MM.1S (cell line): Measurements from ENCODE around the gene CDH12.

Experiments
- CTCF ChIP-seq: fragments of 300-600 bp; sonication (generic); IDR thresholded peaks from 2 replicates; pipeline ENCODE4 v1.5.1; 2016; ENCODE audit warnings: antibody characterized with exemption, low read length, mixed read lengths
- EZH2 ChIP-seq: fragments of 300-600 bp; sonication (generic); optimal IDR thresholded peaks from 2 replicates; pipeline ENCODE3; 2017; ENCODE audit warnings: low read depth, mild to moderate bottlenecking, antibody characterized with exemption, low read length, mixed read lengths
- EZH2phosphoT487 ChIP-seq: fragments of 300-600 bp; sonication (generic); IDR thresholded peaks from 2 replicates; pipeline ENCODE4 v1.6.1; 2018; ENCODE audit warnings: antibody characterized with exemption, low read length

GRCh38 chr5:22023784-22024183, 829.4 kb downstream of the CDH12 start:
- no peak for TF ChIP-seq CTCF
- no peak for TF ChIP-seq EZH2phosphoT487
- TF ChIP-seq EZH2: no peak
